HG03520 (cell line): ENCODE data around the gene SAMSN1.
"Not testable (repeated sequence)": the region's sequence is repeated elsewhere in the genome, so short reads cannot be mapped to it uniquely, and the experiment has no call there.

ENCODE experiments used
- ATAC-seq: cut with Tn5 transposase; IDR thresholded peaks from one replicate; pipeline ENCODE4 v1.9.1; 2021; ENCODE audit warnings: mild to moderate bottlenecking, moderate library complexity; ENCODE audit not compliant: unreplicated experiment

The SAMSN1 gene

GRCh38 chr21:14533499-14534428 lies 12.4 kb downstream of the SAMSN1 start:
- ATAC-seq = peak; percentile 85

DNA sequence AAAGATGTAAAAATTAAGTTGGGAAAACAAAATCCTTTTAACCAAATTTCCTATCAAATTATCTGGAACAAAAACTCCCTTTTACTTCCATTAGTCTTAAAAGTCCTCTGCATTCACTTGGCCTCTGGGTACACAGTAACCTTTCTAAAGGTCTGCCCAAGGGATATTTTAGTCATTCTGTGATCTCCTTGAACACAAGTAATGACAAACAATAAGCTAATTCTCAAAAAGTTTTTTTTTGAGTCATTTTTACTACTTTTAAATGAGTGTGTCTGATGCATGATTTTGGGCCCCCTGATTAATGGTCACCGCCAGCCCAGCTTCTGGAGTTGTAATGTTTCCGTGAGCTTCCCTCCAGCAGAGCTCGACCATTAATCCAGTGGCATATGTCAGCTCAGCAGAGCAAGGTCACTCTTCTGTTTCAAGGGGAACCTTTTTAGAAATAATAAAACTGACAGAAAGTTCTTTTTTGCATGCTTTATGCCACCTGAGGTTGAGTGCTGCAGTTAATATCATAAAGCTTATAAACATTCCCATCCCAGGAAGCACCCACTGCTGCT lies 14.3 kb downstream of the SAMSN1 start:
- ATAC-seq = no peak

DNA sequence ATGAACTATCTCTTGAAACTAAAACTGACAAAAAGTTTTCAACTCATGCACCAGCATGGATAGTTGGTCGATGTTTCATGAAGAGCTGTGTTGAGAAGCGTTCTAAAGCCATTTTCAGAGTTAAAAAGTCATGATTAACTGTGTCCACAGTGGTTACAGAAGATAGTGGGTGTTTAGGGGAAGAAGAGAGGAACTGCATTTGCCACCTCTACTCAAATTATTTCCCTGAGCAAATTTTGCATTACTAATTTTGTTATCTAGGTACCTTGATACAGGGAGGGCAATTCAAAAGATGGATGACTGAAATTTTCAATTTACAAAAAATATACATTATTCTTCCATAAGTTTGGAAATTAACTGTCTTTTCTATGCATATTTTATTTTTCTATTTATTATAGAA lies 15.5 kb downstream of the SAMSN1 start:
- ATAC-seq = no peak

GRCh38 chr21:14528815-14529214 lies 17.3 kb downstream of the SAMSN1 start:
- no peak for ATAC-seq

DNA sequence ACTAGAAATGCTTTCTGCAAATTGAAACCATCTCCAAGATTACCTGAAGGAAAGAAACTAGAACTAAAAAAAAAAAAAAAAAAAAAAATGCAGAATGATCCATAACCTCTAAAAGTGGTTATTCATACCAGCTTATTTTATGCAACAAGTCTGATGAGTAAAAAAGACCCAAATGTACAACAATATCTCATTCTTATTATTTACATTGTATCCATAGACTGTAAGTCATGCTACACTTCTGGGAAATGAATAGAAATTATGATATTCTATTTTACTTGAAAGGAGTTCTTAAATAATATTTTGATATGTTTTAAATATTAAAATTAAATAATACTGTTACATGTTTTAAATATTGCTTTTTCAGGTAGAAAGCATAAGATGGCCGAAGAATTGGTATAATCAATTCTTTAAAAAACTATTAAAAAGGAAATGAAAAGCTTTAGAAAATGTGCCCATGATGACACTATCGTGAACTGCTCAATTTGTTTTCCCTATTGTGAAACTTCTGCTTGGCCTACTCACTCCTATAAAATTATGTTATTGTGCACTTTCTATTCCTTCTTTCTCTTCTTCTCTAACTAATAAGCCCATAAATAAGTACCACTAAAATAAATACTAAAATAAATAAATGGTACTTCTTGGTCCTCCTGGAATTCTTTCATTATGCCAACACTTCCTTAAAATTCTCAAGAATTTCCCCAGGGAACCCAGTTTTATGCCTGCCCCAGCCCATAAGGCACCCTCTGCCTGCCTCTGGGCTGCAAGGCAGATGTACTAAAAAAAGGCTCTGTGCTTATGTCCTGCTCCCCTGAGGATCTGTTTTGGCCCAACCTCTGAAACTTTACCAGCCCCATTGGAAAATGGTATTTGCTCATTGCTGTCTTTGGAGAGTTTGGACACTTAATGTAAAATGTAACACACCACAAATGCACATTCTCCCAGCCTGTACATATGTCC lies 18.1 kb downstream of the SAMSN1 start:
- ATAC-seq = no peak

DNA sequence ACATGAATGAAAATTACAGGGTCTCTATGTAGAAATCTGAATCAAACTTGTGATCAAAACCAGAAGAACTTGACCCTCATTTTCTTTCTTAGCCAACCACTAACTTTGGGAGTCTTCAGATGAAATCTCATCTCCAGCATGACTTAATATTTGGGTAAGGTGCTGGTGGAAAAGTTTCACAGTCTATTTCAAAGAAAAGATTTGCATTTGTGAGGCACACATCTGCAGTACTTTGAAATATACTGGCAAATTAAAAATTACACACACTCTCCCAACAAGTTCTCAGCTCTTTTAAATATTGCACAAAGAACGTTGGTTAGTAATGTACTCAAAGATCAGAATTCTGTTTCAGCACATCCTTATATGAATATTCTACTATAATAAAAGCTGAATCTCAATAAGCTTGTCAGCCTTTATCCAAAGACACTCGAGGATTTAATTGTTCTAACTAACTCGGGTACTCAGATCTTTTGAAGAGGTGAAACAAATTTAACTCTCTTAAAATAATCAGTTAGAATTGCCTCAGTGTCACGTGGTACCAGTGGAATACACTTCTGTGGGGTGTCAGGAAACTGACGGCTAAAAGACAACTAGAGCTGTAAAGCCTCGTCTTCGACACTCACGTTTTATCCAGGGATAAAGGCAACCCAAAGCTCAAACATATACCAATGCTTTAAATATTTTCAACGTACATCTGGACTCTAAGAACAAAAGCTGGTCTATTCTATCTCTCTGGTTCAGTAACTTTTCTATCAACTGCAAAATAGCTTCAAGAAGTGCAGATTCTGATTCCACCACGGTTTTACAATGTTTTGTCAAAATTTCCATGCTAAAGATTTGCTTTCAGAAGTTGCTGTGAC lies 19.0 kb downstream of the SAMSN1 start:
- no peak for ATAC-seq

DNA sequence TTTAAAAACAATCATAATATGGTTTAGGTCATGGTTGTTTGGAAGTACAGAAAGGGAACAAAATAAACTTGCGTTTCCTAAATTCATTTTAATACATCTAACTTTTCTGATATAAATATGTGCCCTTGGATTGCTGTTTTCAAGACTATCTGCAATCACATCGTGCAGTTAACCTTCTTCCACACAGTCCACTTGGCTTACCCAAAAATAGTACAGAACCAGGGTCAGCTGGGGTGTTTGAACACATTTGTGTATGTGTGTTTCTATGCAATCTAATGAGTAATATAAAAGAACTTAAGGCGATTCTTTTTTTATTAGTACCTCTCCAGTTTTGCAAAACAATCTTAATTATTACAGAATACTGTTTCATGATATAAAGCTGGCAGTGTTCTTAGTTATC lies 19.9 kb downstream of the SAMSN1 start:
- no peak for ATAC-seq

GRCh38 chr21:14523234-14523633 lies 22.9 kb downstream of the SAMSN1 start:
- ATAC-seq = peak; percentile 79

DNA sequence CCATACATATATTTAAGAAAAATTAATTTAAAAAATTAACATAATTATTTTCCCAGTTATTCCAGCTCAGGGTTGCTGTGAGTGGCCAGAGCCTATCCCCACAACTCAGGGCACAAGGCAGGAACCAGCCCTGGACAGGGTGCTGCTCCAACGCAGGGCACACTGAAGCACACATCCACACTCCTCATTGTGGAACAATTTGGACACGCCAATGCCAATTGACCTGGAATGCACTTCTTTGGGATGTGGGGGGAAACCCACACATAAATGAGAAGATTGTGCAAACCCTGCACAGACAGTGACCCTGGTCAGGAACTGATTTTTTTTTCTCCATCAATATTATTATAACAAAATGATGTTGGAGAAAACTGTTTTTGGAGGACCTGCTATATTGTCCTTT lies 23.4 kb downstream of the SAMSN1 start:
- ATAC-seq = no peak

GRCh38 chr21:14520535-14520934 lies 25.6 kb downstream of the SAMSN1 start:
- ATAC-seq = no peak

- no peak for ATAC-seq
Observed at GRCh38 chr21:14519000-14519399, 27.1 kb downstream of the SAMSN1 start.

DNA sequence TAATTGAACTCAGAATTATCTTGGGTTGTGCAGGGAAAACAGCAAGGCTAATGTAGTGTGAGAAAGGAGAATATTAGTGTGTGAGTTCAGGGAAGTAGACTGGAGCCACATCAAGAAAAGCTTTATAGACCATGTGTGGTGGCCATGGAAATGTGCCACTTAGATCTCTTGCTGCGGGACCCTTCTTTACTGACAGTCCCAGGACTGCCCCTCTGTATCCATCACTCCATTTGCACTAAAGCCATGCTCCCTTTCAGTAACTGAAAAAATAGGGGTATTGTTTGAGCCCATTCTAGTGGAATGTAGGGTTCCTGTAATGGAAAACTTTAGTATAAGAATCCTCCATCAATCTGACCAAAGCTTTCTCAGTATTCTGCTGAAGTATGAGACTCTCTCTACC lies 32.3 kb downstream of the SAMSN1 start:
- no peak for ATAC-seq

DNA sequence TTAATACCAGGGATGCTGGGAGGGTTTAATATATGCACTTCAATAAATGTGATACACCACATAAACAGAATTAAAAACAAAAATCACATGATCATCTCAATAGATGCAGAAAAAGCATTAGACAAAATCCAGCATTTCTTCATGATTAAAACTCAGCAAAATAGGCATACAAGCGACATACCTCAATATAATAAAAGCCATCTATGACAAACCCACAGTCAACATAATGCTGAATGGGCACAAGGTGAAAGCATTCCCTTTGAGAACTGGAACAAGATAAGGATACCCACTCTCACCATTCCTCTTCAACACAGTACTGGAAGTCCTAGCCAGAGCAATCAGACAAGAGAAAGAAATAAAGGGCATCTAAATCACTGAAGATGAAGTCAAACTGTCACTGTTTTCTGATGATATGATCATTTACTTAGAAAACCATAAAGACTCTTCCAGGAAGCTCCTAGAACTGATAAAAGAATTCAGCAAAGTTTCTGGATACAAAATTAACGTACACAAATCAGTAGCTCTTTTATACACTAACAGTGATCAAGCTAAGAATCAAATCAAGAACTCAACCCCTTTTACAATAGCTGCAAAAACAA lies 39.2 kb downstream of the SAMSN1 start:
- not testable (repeated sequence) for ATAC-seq

DNA sequence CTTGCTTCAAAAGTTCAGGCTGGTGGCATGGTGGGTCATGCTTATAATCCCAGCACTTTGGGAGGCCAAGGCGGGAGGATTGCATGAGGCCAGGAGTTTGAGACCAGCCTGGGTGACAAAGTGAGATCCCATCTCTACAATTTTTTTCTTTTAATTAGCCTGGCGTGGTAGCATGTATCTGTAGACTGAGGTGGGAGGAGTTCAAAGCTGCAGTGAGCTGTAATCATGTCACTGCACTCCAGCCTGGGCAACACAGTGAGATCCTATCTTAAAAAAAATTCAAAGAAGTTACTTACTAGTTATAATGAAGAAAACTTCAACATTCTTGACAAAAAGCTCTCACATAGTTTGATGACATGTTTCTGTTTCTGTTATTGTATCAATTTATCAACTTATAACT lies 45.2 kb downstream of the SAMSN1 start:
- no peak for ATAC-seq

DNA sequence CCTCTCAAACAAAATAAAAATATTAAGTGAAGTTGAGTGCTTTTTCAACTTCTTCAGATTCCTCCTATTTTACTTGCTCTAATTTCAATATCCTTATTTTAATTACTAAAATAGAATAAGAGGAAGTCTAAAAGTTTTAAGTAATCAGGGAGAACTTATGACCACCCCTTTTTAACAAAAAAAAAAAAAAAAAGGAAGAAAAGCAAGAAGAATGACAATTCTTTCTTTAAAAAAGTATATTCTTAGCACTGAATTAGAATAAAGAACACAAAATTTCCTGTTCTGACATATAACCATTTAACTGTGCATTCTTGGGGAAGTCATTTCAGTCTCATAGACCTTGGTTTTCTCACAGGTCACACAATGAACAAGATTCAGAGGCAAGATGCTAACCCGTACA lies 46.8 kb downstream of the SAMSN1 start:
- no peak for ATAC-seq

DNA sequence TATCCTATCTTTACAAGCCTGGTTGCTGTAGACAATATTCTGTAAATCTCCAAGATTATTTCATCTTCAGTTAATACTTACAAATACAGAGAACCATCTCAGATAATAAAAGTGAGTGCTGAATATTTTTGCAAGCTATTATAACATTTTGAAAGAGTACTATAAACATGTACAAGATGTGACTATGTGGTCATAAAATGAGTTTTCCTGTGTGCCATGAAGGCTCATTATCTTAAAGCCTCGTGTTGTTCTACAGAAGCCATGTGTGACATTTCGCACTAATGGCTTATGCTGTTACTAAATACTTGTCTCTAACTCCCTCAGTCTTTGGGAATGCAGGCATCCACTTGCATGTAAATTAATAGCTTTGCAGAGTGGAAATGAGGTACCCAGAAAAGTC lies 48.3 kb downstream of the SAMSN1 start:
- ATAC-seq = no peak

GRCh38 chr21:14495075-14495474 lies 51.0 kb downstream of the SAMSN1 start:
- ATAC-seq = no peak

- not testable (repeated sequence) for ATAC-seq
Observed at GRCh38 chr21:14494181-14494580, 51.9 kb downstream of the SAMSN1 start.

DNA sequence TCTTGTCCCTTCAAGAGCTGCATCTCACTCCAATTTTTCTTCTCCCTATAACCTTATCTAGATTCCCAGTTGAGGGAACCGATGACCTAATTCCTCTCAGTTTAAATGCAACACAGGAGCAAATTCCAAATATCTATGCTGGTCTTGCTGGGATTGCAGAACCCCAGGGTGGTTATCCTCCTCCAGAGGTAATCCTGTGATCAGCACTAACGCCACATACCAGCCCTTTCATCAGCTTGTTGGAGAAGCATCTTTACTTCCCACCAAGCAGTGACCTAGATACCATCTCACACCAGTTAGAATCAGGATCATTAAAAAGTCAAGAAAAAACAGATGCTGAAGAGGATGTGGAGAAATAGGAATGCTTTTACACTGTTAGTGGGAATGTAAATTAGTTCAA lies 52.4 kb downstream of the SAMSN1 start:
- no peak for ATAC-seq

DNA sequence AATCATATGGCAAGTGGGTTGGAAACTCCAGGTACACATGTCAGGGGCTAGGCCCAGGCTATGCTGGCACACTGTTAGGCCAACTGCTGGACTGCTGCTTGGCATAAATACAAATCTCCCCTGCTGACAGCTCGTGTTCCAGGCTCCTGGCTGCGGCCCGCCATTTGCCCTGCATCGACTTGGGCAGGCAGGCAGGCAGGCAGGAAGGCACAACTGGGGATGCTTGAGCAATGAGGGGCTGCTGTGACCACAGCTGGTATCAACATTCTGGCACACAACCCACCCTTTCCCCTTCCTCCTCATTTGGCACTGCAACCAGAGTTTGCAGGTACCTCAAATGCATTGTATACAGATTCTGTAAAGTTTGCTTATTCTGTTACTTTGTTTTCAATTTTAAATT lies 53.2 kb downstream of the SAMSN1 start:
- ATAC-seq = no peak
